Measurements from ENCODE around the gene BOLA2B.
"Not testable (repeated sequence)": the region's sequence is repeated elsewhere in the genome, so short reads cannot be mapped to it uniquely, and the experiment has no call there.

Gene BOLA2B

DNA sequence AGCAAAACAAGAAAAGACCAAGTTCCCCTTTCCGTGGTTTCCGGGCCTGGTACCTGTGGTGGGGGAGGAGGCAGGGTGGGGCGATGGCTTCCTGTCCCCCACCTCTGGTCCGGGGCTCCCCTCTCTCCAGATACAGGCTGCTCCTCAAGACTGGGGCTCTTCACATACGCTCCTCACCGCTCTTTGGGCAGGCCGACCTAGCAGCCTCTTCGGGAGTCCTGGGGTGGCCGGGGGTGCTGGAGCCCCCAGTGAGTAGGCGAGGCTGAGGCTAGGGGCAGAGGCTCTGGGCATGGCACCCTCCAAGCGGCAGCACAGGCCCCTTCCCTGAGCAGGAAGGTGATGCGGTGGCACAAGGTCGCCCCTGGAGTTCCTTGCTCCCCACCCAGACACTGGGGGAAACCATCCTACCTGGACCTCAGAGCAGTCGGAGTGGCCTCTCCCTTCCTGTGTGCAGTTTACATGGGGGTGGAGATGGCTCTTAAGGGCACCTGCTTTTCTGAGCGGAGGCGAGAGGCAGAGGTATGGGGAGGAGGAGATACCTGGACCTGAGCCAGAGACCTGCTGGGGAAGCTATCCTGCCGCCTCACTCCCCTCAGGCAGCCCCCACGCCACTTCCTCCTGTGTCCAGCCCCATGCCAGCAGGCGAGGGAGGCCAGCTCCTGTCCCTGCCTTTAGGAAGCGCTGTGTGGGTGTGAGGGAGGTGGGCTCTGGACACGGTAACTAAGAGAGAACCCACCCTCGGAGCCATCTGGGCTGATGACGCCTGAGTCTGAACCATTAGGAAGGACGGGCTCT is 9.2 kb downstream of the BOLA2B start:
- DNase-seq: peak; percentile 98

DNA sequence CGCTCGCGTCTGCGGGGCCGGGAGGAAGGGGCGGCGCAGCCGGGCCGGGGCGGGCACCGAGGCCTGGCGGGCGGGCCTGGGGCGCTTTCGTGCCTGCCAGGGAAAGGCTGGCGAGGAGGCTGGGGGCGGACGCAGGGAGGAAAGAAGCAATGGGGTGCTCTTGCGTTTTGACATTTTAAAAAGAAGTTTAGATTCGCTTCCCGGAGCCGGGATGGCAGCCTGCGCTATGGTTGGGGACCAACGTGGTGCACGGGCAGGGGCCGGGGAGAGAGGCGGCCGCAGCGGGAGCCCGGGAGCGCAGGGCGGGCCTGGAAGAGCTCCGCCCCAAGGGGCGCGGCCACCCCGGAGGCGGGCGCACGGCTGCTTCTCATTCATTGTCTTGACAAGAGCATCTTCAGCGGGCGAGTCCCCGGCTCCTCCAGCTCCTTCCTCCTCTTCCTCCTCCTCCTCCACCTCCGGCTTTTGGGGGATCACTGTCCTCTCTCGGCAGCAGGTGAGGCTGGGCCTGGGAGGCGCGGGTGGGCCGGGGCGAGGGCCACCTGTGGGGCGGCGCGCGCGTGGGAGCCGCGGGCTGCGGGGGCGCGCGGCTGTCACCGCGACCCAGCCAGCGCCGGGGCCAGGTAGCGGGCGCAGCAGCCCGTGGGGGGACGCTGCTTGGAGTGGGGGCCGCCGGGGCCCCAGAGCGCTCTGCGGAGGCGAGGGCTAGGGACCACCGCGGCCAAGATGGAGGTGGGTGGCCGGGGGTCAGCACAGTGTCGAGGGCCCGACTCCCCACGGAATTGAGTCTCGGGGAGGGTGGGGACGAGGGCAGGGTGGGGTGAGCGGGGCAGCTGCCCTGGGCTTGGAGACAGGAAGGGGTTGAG is 10.0 kb downstream of the BOLA2B start, which contains the start of gene CORO1A:
Gene CORO1A, plus strand, starts transcription at position 370 of the 863 bp plus-strand sequence. CDS start 1,608 bp downstream, outside the sequence.
- DNase-seq: peak; percentile 94

DNA sequence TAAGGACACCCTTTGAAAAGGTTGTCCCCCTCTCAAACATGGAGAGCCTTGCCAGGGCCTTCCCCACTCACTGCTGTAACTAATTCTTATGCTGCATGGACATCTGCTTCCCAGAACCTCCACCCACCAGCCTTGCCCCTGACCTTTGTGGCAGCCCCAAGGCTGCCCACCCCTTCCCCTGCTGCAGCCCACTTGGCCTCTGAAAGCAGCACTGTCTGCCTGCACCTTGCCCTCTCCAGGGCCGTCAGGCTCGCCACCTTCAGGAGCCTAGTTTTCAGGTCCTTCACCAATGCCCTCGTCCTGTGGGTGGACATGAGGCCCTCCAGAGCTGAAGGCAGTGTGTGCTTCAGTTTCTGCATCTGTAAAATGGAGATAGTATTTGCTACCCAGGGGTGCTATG is 12.7 kb downstream of the BOLA2B start:
- DNase-seq: no peak

DNA sequence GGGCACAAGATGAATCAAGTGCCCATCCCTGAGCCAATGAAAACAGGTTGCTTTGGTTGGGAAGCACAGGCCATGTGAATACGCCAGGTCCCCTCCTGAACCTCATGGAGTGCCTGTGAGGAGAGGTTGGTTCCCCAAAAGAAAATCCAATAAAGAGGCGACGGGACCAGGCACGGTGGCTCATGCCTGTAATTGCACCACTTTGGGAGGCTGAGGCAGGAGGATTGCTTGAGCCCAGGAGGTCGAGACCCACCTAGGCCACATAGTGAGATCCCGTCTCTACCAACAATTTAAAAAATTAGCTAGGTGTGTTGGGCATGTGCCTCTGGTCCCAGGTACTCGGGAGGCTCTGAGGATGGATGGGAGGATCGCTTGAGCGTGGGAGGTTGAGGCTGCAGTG is 13.5 kb downstream of the BOLA2B start:
- DNase-seq: no peak

DNA sequence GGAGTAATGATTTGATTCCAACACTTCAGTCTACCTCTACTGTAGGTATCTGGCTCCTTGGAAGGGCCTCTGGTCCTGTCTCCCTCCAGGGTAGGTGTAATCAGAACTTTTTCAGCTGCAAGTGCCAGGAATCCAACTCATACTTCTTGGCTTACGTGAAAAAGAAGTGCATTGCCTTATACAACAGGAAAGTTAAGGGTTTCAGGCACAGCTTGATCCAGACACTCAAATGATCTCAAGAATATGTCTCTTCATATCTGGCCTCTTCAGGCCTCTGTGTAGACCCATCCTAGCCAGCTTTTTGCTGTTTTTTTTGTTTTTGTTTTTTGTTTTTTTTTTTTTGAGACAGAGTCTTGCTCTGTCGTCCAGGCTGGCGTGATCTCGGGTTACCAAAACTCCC is 14.3 kb downstream of the BOLA2B start:
- no peak for DNase-seq

DNA sequence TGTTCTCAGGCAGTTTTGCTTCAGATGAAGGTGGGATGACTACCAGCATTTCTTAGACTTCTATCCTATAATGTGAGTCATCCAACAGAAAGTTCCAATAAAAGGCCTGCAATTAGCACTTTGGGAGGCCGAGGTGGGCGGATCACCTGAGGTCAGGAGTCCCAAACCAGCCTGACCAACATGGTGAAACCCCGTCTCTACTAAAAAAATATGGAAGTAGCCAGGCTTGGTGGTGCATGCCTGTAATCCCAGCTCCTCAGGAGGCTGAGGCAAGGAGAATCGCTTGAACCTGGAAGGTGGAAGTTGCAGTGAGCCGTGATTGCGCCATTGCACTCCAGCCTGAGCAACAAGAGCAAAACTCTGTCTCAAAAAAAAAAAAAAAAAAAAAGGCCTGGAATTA is 16.6 kb downstream of the BOLA2B start:
- DNase-seq: not testable (repeated sequence)

DNA sequence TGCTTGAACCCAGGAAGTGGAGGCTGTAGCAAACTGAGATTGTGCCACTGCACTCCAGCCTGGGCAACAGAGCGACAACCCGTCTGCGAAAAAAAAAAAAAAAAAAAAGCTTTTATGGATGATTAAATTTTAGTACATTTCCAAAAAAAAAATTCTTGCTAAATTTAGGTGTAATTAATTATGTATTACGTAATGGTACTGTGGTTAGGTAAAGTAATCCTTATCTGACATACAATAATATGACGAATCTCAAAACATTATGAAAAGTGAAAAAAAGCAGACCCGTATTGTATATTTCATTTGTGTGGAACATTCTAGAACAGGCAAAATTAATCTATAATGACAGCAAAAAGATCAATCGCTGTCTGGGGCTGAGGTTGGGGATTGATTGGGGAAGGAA is 20.4 kb downstream of the BOLA2B start:
- no peak for DNase-seq

DNA sequence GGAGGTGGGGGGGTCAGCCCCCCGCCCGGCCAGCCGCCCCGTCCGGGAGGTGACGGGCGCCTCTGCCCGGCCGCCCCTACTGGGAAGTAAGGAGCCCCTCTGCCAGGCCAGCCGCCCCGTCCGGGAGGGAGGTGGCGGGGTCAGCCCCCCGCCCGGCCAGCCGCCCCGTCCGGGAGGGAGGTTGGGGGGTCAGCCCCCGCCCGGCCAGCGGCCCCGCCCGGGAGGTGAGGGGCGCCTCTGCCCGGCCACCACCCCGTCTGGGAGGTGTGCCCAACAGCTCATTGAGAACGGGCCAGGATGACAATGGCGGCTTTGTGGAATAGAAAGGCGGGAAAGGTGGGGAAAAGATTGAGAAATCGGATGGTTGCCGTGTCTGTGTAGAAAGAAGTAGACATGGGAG is 23.3 kb downstream of the BOLA2B start:
- DNase-seq: not testable (repeated sequence)

DNA sequence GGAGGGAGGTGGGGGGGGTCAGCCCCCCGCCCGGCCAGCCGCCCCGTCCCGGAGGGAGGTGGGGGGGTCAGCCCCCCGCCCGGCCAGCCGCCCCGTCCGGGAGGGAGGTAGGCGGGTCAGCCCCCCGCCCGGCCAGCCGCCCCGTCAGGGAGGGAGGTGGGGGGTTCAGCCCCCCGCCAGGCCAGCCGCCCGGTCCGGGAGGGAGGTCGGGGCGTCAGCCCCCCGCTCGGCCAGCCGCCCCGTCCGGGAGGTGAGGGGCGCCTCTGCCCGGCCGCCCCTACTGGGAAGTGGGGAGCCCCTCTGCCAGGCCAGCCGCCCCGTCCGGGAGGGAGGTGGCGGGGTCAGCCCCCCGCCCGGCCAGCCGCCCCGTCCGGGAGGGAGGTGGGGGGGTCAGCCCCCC is 24.1 kb downstream of the BOLA2B start:
- DNase-seq: not testable (repeated sequence)

DNA sequence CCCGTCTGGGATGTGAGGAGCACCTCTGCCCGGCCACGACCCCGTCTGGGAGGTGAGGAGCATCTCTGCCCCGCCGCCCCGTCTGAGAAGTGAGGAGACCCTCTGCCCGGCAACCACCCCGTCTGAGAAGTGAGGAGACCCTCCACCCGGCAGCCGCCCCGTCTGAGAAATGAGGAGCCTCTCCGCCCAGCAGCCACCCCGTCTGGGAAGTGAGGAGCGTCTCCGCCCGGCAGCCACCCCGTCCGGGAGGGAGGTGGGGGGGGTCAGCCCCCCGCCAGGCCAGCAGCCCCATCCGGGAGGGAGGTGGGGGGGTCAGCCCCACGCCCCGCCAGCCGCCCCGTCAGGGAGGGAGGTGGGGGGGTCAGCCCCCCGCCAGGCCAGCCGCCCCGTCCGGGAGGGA is 24.7 kb downstream of the BOLA2B start:
- DNase-seq: not testable (repeated sequence)

DNA sequence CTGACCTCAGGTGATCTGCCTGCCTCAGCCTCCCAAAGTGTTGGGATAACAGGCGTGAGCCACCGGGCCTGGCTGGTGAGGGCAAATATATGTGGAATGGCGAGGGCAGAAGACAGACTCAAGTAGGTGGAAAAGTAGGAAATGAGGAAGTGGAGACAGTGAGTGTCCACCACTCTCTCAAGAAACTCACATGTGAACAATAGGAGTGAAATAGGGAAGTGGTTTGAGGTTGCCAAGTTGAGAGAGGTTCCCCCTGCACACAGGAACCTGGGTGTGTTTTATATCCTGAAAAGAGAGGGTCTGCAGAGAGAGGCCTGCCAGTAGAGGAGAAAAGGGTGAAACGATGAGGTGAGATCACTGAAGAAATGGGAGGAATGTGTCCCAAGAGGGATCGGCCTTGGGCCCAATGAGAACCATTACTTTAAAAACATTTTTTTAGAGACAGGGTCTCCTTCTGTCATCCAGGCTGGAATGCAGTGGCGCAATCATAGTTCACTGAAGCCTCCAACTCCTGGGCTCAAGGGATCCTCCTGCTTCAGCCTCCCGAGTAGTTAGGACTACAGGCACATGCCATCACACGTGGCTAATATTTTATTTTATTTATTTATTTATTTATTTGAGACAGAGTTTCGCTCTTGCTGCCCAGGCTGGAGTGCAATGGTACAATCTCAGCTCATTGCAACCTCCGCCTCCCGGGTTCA is 27.1 kb downstream of the BOLA2B start:
- DNase-seq: peak; percentile 83

DNA sequence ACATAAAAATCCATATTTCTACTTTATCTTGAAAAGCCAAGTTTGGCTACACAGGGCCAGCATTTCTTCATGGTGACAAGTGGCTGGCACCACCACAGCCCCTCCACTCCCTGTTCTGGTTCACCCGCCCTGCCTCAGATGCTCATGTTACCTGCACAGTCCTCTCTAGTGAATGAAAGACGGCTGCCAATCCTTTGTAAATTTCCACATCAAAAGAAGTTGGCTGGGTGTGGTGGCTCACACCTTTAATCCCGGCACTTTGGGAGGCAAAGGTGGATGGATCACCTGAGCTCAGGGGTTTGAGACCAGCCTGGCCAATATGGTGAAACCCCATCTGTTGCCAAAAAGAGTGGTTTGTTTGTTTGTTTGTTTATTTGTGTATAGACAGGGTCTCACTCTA is 29.9 kb downstream of the BOLA2B start:
- DNase-seq: no peak

DNA sequence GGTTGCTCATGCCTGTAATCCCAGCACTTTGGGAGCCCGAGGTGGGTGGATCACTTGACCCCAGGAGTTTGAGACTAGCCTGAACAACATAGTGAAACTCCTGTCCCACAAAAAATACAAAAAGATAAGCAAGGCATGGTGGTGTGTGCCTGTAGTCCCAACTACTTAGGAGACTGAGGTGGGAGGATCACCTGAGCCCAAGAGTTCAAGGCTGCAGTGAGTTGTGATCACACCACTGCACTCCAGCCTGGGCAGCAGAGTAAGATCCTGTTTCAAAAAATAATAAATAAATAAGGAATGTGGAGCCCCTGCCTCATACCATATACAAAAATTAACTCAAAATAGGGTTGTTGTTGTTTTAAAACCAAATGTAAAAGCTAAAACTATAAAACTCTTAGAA is 36.3 kb downstream of the BOLA2B start:
- no peak for DNase-seq

DNA sequence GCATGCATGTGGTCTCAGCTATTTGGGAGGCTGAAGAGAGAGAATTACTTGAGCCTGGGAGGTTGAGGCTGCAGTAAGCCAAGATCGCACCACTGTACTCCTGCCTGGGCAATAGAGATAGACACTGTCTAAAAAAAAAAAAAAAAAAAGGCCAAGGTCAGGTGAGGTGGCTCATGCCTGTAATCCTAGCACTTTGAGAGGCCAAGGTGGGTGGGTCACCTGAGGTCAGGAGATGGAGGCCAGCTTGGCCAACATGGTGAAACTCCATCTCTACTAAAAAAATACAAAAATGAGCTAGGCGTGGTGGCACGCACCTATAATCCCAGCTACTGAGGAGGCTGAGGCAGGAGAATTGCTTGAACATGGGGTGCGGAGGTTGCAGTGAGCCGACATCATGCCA is 38.3 kb downstream of the BOLA2B start:
- DNase-seq: no peak

DNA sequence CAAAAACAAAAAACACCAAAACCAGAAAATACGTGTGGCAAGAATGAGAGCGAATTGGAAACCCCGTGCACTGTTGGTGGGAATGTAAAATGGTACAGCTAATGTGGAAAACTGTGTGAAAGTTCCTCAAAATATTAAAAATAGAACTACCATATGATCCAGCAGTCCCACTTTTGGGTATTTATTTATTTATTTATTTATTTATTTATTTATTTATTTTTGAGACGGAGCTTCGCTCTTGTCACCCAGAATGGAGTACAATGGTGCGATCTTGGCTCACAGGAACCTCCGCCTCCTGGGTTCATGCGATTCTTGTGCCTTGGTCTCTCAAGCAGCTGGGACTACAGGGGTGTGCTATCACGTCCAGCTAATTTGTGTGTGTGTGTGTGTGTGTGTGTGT is 40.9 kb downstream of the BOLA2B start:
- DNase-seq: no peak

DNA sequence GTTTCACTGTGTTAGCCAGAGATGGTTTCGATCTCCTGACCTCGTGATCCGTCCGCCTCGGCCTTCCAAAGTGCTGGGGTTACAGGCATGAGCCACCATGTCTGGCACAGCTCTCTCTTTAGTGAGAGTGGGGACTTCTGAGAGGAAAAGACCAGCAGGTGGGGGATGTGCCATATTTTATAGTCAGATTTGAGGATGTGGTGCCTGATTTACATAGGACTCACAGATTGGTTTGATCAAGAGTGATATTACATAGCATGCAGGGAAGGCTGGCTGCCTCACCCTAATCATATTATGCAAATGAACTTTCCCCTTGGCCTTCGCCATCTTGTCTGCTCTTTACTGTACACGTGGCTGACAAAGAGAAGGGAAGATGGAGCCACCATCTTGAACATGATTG is 42.4 kb downstream of the BOLA2B start:
- DNase-seq: peak; percentile 82

DNA sequence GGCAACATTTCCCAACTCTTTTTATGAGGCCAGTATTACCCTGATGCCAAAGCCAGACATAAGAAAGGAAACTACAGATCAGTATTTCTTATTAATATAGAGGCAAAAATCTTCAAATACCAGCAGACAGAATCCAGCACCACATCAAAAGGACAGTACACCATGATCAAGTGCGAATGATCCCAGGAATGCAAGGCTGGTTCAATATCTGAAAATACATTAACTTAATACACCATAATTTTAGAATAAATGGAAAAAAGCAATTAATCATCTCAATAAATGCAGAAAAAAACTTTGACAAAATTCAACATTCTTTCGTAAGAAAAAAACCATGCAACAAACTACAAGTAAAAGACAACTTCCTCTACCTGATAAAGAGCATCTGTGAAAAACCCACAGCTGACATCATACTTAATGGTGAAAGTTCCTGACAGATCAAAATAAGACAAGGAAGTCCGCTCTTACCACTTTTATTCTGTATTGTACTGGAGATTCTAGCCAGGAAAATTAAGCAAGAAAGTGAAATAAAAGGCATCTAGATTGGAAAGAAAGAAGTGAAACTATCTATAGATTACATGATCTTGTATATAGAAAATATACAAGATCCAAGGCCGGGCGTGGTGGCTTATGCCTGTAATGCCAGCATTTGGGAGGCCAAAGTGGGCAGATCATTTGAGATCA is 44.1 kb downstream of the BOLA2B start:
- DNase-seq: no peak

DNA sequence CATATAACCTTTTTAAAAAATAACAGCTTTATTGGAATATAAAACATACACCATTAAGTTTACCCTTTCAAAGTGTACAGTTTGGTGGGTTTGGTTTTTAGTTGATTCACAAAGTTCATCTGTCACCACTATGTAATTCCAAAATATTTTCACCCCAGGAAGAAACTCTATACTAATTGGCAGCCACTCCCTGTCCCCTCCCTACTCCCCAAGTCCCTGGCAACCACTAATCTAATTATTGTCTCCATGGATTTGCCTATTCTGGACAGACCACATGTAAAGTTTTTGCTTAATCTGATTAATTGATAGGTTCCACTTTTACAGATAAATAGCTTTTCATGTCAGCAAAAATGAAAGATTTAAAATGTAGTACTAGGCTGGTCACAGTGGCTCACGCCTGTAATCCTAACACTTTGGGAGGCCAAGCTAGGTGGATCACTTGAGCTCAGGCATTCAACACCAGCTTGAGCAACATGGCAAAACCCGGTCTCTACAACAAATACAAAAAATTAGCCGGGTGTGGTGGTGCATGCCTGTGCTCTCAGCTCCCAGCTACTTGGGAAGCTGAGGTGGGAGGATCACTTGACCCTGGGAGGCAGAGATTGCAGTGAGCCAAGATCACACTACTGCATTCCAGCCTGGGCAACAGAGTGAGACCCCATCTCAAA is 45.5 kb downstream of the BOLA2B start:
- no peak for DNase-seq

DNA sequence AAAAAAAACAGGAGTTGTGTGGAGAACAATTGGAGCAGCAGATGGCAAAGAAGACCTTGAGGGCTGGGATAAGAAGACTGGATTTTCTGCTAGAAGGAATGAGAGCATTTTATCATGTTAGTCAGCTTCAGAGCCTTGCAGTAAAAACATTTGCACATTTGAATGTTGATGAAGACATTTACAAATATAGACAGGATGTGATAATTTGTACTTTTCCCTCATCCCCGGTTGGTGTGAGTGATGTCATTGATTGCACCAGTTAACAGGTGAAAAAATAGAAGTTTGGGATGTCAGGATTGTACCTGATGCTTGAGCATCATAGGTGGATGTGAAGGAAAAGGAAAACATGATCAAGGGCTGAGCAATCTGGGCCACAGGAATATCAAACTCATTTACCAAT is 47.8 kb downstream of the BOLA2B start:
- no peak for DNase-seq

DNA sequence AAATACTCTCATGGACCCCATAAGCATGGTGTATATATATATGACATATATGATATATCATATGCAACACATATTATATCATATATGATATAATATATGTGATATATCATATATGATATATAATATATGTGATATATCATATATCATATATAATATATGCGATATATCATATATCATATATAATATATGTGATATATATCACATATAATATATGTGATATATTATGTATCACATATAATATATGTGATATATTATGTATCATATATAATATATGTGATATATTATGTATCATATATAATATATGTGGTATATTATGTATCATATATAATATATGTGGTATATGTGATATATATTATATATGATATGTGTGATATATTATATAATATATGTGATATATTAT is 48.5 kb downstream of the BOLA2B start:
- no peak for DNase-seq

DNA sequence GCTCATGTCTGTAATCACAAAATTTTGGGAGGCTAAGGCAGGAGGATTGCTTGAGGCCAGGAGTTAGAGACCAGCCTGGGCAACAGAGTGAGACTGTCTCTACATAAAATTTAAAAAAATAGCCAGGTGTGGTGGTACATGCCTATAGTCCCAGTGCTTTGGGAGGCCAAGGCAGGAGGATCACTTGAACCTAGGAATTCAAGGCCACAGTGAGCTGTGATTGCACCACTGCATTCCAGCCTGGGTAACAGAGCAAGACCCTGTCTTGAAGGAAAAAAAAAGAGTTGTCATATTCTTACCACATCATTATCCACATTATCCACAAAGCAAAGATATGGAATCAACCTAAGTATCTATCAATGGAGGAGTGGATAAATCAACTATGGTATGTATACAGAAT is 49.4 kb downstream of the BOLA2B start:
- no peak for DNase-seq

DNA sequence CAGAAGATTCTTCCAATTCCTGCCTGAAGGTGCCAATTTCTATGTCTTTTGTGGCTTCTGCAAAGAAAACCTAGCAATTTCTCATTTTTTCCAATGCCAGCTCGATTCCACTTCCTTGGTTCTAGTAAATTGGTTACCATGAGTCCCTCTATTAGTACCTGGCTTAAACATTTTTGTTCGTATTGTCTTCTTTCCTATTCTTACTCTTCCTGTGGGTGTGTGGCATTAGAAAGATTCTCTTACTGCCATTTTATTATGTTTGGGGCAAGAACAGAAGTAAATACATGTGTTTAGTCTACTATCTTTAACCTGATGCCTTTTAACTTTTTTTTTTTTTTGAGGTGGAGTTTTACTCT is 50.1 kb downstream of the BOLA2B start:
- no peak for DNase-seq
